Keratinocyte (primary cell): Measurements from ENCODE around the gene CNIH2. TPM values are rescaled to one million over a fixed set of nuclear protein-coding genes. Genes with fewer than 3 reads are reported as not detected.

Source experiments
- DNase-seq: peaks from one replicate; pipeline ENCODE4 v3.0.0-alpha.2; 2011; ENCODE audit warnings: low read depth, missing footprints, low spot score
- FAIRE-seq: peaks from 2 replicates; lab custom pipeline; 2011; peaks lifted over from hg19 to GRCh38; lab: Jason Lieb, UNC
- H2AFZ ChIP-seq: 2 replicates; pipeline ENCODE4 v1.6.0; 2012; ENCODE audit warnings: low read length, control low read depth, inconsistent platforms; ENCODE audit not compliant: control insufficient read depth
- H3K27ac ChIP-seq: 2 replicates; pipeline ENCODE4 v1.5.1; 2011; ENCODE audit warnings: low read length; ENCODE audit not compliant: control insufficient read depth, insufficient read depth
- H3K27me3 ChIP-seq: 3 replicates; pipeline ENCODE4 v1.6.0; 2011; ENCODE audit warnings: low read length; ENCODE audit not compliant: control insufficient read depth, insufficient read depth; ENCODE audit errors: extremely low read depth
- H3K36me3 ChIP-seq, 2 experiments: 2 replicates in 1 of 2; 3 replicates in 1 of 2; pipeline ENCODE4 v1.5.1; 2011; ENCODE audit warnings: low read length in 2 of 2, mild to moderate bottlenecking in 1 of 2; ENCODE audit not compliant: control insufficient read depth in 2 of 2, insufficient read depth in 2 of 2; ENCODE audit errors: extremely low read depth in 1 of 2
- H3K4me1 ChIP-seq: 3 replicates; pipeline ENCODE4 v1.5.1; 2011; ENCODE audit warnings: low read length; ENCODE audit not compliant: control insufficient read depth, insufficient read depth; ENCODE audit errors: extremely low read depth
- H3K4me2 ChIP-seq: 3 replicates; pipeline ENCODE4 v1.6.0; 2011; ENCODE audit warnings: low read depth, low read length; ENCODE audit not compliant: control insufficient read depth, insufficient read depth; ENCODE audit errors: extremely low read depth
- H3K4me3 ChIP-seq, 3 experiments: fragments of 200-600 bp in 1 of 3; sonication (generic) in 1 of 3; 2 replicates in 2 of 3; 3 replicates in 1 of 3; pipeline ENCODE4 v1.5.1; 2011 to 2016; ENCODE audit warnings: low read length in 3 of 3, mild to moderate bottlenecking in 3 of 3, control low read depth in 2 of 3, inconsistent platforms in 1 of 3, low read depth in 1 of 3, mixed read lengths in 1 of 3, mixed run types in 1 of 3, moderate library complexity in 1 of 3; ENCODE audit not compliant: control insufficient read depth in 2 of 3, insufficient read depth in 2 of 3; ENCODE audit errors: extremely low read depth in 1 of 3
- H3K79me2 ChIP-seq: 2 replicates; pipeline ENCODE4 v1.6.0; 2012; ENCODE audit warnings: low read length; ENCODE audit not compliant: control insufficient read depth, insufficient read depth
- H3K9ac ChIP-seq: 3 replicates; pipeline ENCODE4 v1.6.0; 2011; ENCODE audit warnings: low read length; ENCODE audit not compliant: control insufficient read depth, insufficient read depth; ENCODE audit errors: extremely low read depth
- H3K9me1 ChIP-seq: 3 replicates; pipeline ENCODE4 v1.6.0; 2011; ENCODE audit warnings: low read length; ENCODE audit not compliant: control insufficient read depth, insufficient read depth; ENCODE audit errors: extremely low read depth
- H3K9me3 ChIP-seq: 2 replicates; pipeline ENCODE4 v1.5.1; 2012; ENCODE audit warnings: low read depth, low read length; ENCODE audit not compliant: control insufficient read depth
- H4K20me1 ChIP-seq: 3 replicates; pipeline ENCODE4 v1.6.0; 2011; ENCODE audit warnings: low read length; ENCODE audit not compliant: control insufficient read depth, insufficient read depth; ENCODE audit errors: extremely low read depth
- CTCF ChIP-seq, 3 experiments: IDR thresholded peaks in 1 of 3; conservative IDR thresholded peaks in 1 of 3; optimal IDR thresholded peaks in 1 of 3; 2 replicates in 2 of 3; 3 replicates in 1 of 3; pipeline versions ENCODE3 to v1.5.1; 2011; ENCODE audit warnings: low read length in 3 of 3, mild to moderate bottlenecking in 3 of 3, moderate library complexity in 2 of 3, control low read depth in 1 of 3, inconsistent platforms in 1 of 3; ENCODE audit not compliant: insufficient read depth in 2 of 3; ENCODE audit errors: extremely low read depth in 1 of 3
- EZH2 ChIP-seq: IDR thresholded peaks from one replicate; pipeline ENCODE4 v1.6.1; 2012; ENCODE audit warnings: inconsistent platforms, mild to moderate bottlenecking, low read length, moderate library complexity
- dilution Hi-C: fragments of 300-500 bp; cut with MboI; formaldehyde crosslinking; loops from one replicate; pipeline ENCODE4 v1.7.0; 2020; ENCODE audit warnings: low sequenced_read_pairs; ENCODE audit not compliant: extremely low pct_ligation_motif_present
- polyA plus RNA-seq, 5 experiments: library from polyadenylated mRNA; depleted of rRNA in 3 of 5; stranded (reverse) in 3 of 5; stranded (forward) in 1 of 5; unstranded in 1 of 5; fragments of >200 nt; gene quantifications; 1 replicate in 1 of 5; 2 replicates in 3 of 5; 3 replicates in 1 of 5; pipeline versions ENCODE4 v1.2.1 to v1.2.3, GENCODE V29; 2011 to 2012; ENCODE audit warnings: missing spikeins in 2 of 5, low read depth in 1 of 5, low replicate concordance in 1 of 5

Gene CNIH2
- polyA plus RNA-seq, 1 donor (not counting 4 experiments of a cell fraction or from before 2014, with no cell fraction given): 0.17 TPM

GRCh38 chr11:66285250-66285947 is 7.4 kb downstream of the CNIH2 start:
- FAIRE-seq: no peak
- no peak overlapping the region for H3K9ac ChIP-seq

GRCh38 chr11:66286699-66287098 is 8.7 kb downstream of the CNIH2 start:
- Histone ChIP-seq H3K9ac (no peak overlapping the region), H2AFZ (no peak overlapping the region)
- FAIRE-seq: no peak

More at GRCh38 chr11:66285250-66285947, 7.4 kb downstream of the CNIH2 start:
- H3K4me1 ChIP-seq: peaks cover 16% of the 10 kb centered on the region
- TF ChIP-seq EZH2 (no peak), CTCF (optimal IDR thresholded peaks at IDR 0.05 in 1 of 3, IDR thresholded peaks at IDR 0.05 in 1 of 3, conservative IDR thresholded peaks at IDR 0.05 in 1 of 3; ENCODE audit: extremely low read depth in 1 of 3, insufficient read depth in 2 of 3, low read length in 3 of 3) (no peak)
- H3K9me3 ChIP-seq: no peaks in the 10 kb centered on the region
- no peak overlapping the region for H2AFZ ChIP-seq
- H3K79me2 ChIP-seq: peaks cover 27% of the 10 kb centered on the region
- H3K27ac ChIP-seq: no peak overlapping the region
- H3K4me2 ChIP-seq: no peak overlapping the region
- H3K4me3 ChIP-seq: no peak overlapping the region
- no peak for DNase-seq
- H4K20me1 ChIP-seq: peaks cover 6% of the 10 kb centered on the region
- H3K27me3 ChIP-seq: no peaks in the 10 kb centered on the region
- peaks cover 9 to 14% of the 10 kb centered on the region in 2 experiments for H3K36me3 ChIP-seq
- H3K9me1 ChIP-seq: no peaks in the 10 kb centered on the region
- dilution Hi-C loops: no loop called here

More at GRCh38 chr11:66286699-66287098, 8.7 kb downstream of the CNIH2 start:
- H3K4me2 ChIP-seq: no peak overlapping the region
- dilution Hi-C loops: no loop called here
- H3K36me3 ChIP-seq: peaks cover 9 to 14% of the 10 kb centered on the region in 2 experiments
- TF ChIP-seq CTCF (optimal IDR thresholded peaks at IDR 0.05 in 1 of 3, IDR thresholded peaks at IDR 0.05 in 1 of 3, conservative IDR thresholded peaks at IDR 0.05 in 1 of 3; ENCODE audit: extremely low read depth in 1 of 3, insufficient read depth in 2 of 3, low read length in 3 of 3) (no peak), EZH2 (no peak)
- no peak for DNase-seq
- H3K27ac ChIP-seq: no peak overlapping the region
- peaks cover 7% of the 10 kb centered on the region for H3K27me3 ChIP-seq
- peaks cover 27% of the 10 kb centered on the region for H3K79me2 ChIP-seq
- peaks cover 6% of the 10 kb centered on the region for H4K20me1 ChIP-seq
- no peak overlapping the region for H3K4me3 ChIP-seq
- no peaks in the 10 kb centered on the region for H3K9me3 ChIP-seq
- peaks cover 16% of the 10 kb centered on the region for H3K4me1 ChIP-seq
- no peaks in the 10 kb centered on the region for H3K9me1 ChIP-seq
